Endothelial cell of umbilical vein (primary cell): ENCODE measurements around the gene CREBL2.

Experiments
- FOS ChIP-seq: IDR thresholded peaks from 2 replicates; pipeline ENCODE4 v1.6.1; 2011; ENCODE audit warnings: mild to moderate bottlenecking, low read length, moderate library complexity, borderline replicate concordance; ENCODE audit not compliant: insufficient read depth
- TF ChIP-seq, protein P1 (sequence below), 2 donors: IDR thresholded peaks; 1 replicate in 1 of 2; 2 replicates in 1 of 2; pipeline ENCODE4 v1.5.1; 2011; ENCODE audit warnings: low read length in 2 of 2, mild to moderate bottlenecking in 2 of 2, moderate library complexity in 2 of 2, control low read depth in 1 of 2, inconsistent platforms in 1 of 2, low read depth in 1 of 2; ENCODE audit not compliant: insufficient read depth in 1 of 2; ENCODE audit errors: extremely low read depth in 1 of 2

DNA sequence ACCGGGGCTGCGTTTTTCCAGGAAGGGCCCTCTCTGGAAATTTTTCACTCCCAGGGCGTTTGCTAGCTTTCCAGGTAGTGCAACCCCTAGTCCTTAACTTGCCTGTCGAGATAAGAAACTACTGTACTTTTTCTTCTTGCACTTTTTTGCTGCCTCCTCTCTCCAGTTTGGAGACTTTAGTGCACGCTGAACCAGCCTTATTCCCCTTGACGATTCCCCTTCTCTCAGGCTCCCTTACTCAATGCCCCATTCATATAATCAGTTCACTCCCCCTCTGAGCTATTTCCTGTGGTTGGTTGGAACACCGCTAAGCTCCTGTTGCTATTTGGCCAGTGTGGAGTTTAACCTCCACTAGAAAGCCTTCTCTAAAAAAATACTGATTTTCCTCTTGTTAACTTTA lies 682 bp downstream of the CREBL2 start:
- TF ChIP-seq FOS: no peak
- TF ChIP-seq, protein P1, sequence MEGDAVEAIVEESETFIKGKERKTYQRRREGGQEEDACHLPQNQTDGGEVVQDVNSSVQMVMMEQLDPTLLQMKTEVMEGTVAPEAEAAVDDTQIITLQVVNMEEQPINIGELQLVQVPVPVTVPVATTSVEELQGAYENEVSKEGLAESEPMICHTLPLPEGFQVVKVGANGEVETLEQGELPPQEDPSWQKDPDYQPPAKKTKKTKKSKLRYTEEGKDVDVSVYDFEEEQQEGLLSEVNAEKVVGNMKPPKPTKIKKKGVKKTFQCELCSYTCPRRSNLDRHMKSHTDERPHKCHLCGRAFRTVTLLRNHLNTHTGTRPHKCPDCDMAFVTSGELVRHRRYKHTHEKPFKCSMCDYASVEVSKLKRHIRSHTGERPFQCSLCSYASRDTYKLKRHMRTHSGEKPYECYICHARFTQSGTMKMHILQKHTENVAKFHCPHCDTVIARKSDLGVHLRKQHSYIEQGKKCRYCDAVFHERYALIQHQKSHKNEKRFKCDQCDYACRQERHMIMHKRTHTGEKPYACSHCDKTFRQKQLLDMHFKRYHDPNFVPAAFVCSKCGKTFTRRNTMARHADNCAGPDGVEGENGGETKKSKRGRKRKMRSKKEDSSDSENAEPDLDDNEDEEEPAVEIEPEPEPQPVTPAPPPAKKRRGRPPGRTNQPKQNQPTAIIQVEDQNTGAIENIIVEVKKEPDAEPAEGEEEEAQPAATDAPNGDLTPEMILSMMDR (IDR thresholded peaks at IDR 0.05; ENCODE audit: extremely low read depth in 1 of 2, insufficient read depth in 1 of 2, low read depth in 1 of 2, low read length in 2 of 2): no peak
